Stimulated activated CD8-positive, alpha-beta memory T cell treated with anti-CD3 and anti-CD28 coated beads, Interleukin-7, amount 100 ng/mL, for 1 hour (primary cell): ENCODE measurements around the gene MCF2L2.

Experiments used
- DNase-seq, 2 donors: peaks; one replicate each; pipeline ENCODE4 v3.0.0-alpha.2; 2020; ENCODE audit warnings: low read depth in 2 of 2

MCF2L2 gene

GRCh38 chr3:183265834-183266417 is 162.5 kb downstream of the MCF2L2 start:
- no peak for DNase-seq

- no peak for DNase-seq
Measured at GRCh38 chr3:183265157-183265642, 163.2 kb downstream of the MCF2L2 start.

- DNase-seq, result no peak
Measured at GRCh38 chr3:183264268-183264667, 164.2 kb downstream of the MCF2L2 start.

- no peak for DNase-seq
Measured at GRCh38 chr3:183262875-183263378, 165.5 kb downstream of the MCF2L2 start.

GRCh38 chr3:183261151-183261724 is 167.2 kb downstream of the MCF2L2 start:
- no peak for DNase-seq

GRCh38 chr3:183260167-183260904 is 168.1 kb downstream of the MCF2L2 start:
- no peak for DNase-seq

- DNase-seq, result no peak
Measured at GRCh38 chr3:183259621-183260020, 168.8 kb downstream of the MCF2L2 start.

GRCh38 chr3:183259087-183259486 is 169.3 kb downstream of the MCF2L2 start:
- DNase-seq, result no peak

- DNase-seq, result no peak
Measured at GRCh38 chr3:183255348-183255730, 173.1 kb downstream of the MCF2L2 start.

GRCh38 chr3:183254487-183255347 is 173.7 kb downstream of the MCF2L2 start:
- no peak for DNase-seq

GRCh38 chr3:183253528-183254486 is 174.6 kb downstream of the MCF2L2 start:
- no peak for DNase-seq

- DNase-seq, result no peak
Measured at GRCh38 chr3:183252973-183253527, 175.4 kb downstream of the MCF2L2 start, which contains the start of gene B3GNT5. Gene B3GNT5, plus strand, starts transcription at chr3:183253253. Its CDS starts 16,546 bp downstream, at chr3:183269799.

- DNase-seq, result no peak
Measured at GRCh38 chr3:183252118-183252782, 176.2 kb downstream of the MCF2L2 start.

GRCh38 chr3:183249006-183249718 is 179.3 kb downstream of the MCF2L2 start:
- DNase-seq, result no peak

- no peak for DNase-seq
Measured at GRCh38 chr3:183247011-183247589, 181.3 kb downstream of the MCF2L2 start.

- no peak for DNase-seq
Measured at GRCh38 chr3:183244981-183245476, 183.4 kb downstream of the MCF2L2 start.

GRCh38 chr3:183244219-183244618 is 184.2 kb downstream of the MCF2L2 start:
- no peak for DNase-seq

- DNase-seq, result no peak
Measured at GRCh38 chr3:183242431-183242830, 186.0 kb downstream of the MCF2L2 start.
